WTC11 (cell line): ENCODE results near the gene DLL1. TPM values are rescaled to one million over a fixed set of nuclear protein-coding genes. Genes with fewer than 3 reads are reported as not detected.

Experiments
- ATAC-seq: fragments of 200-7000 bp; cut with Tn5 transposase; 2 replicates; pipeline ENCODE4 v1.10.0; 2021; ENCODE audit warnings: mild to moderate bottlenecking, moderate library complexity
- CTCF ChIA-PET: fragments of 300-600 bp; sonication (Branson Sonifier 250); formaldehyde crosslinking; loops from one replicate; lab custom pipeline; 2021; ENCODE audit warnings: antibody characterized with exemption; lab: Charles Lee
- POLR2A ChIA-PET: fragments of 350-600 bp; sonication (Branson Sonifier 250); formaldehyde crosslinking; loops from one replicate; lab custom pipeline; 2021; ENCODE audit warnings: antibody characterized with exemption; lab: Charles Lee
- DNase-seq: peaks from one replicate; pipeline ENCODE4 v3.0.0; 2021; ENCODE audit warnings: low spot score
- H3K27ac Mint-ChIP-seq: 2 replicates; pipeline ENCODE4 v1.8.0; 2021; ENCODE audit warnings: mixed read lengths
- H3K27me3 Mint-ChIP-seq: 2 replicates; pipeline ENCODE4 v1.8.0; 2021; ENCODE audit warnings: low read depth, mild to moderate bottlenecking, moderate library complexity, mixed read lengths
- H3K36me3 Mint-ChIP-seq: 2 replicates; pipeline ENCODE4 v1.8.0; 2021; ENCODE audit warnings: mixed read lengths
- H3K4me1 Mint-ChIP-seq: 2 replicates; pipeline ENCODE4 v1.8.0; 2022; ENCODE audit warnings: mixed read lengths
- H3K4me3 Mint-ChIP-seq: 2 replicates; pipeline ENCODE4 v1.8.0; 2021; ENCODE audit warnings: mild to moderate bottlenecking, moderate library complexity, mixed read lengths
- H3K9me3 Mint-ChIP-seq: 2 replicates; pipeline ENCODE4 v1.8.0; 2021; ENCODE audit warnings: mixed read lengths
- AR ChIP-seq: fragments of 250-450 bp; sonication (Bioruptor Pico); IDR thresholded peaks from 2 replicates; pipeline ENCODE4 v1.9.0; 2021; ENCODE audit warnings: mild to moderate bottlenecking
- ATF6 ChIP-seq: sonication (generic); formaldehyde crosslinking; IDR thresholded peaks from 2 replicates; pipeline ENCODE4 v1.8.1; 2023; ENCODE audit warnings: mild to moderate bottlenecking, missing genetic modification reagents
- CBFB ChIP-seq: sonication (generic); formaldehyde crosslinking; IDR thresholded peaks from 2 replicates; pipeline ENCODE4 v1.8.1; 2022; ENCODE audit warnings: mild to moderate bottlenecking, low read depth, missing genetic modification reagents
- CDX4 ChIP-seq: fragments of 250-450 bp; sonication (Bioruptor Pico); IDR thresholded peaks from 2 replicates; pipeline ENCODE4 v1.9.0; 2021; ENCODE audit warnings: moderate library complexity, mild to moderate bottlenecking, inconsistent platforms, borderline replicate concordance
- E2F1 ChIP-seq: sonication (generic); formaldehyde crosslinking; IDR thresholded peaks from 2 replicates; pipeline ENCODE4 v1.8.0; 2022; ENCODE audit warnings: mild to moderate bottlenecking, missing genetic modification reagents
- ERG ChIP-seq: fragments of 250-450 bp; sonication (Bioruptor Pico); IDR thresholded peaks from 2 replicates; pipeline ENCODE4 v1.8.0; 2021; ENCODE audit warnings: mild to moderate bottlenecking
- FOXJ3 ChIP-seq: sonication (generic); formaldehyde crosslinking; IDR thresholded peaks from 2 replicates; pipeline ENCODE4 v1.9.0; 2021; ENCODE audit warnings: missing genetic modification reagents, mild to moderate bottlenecking, borderline replicate concordance
- IRF1 ChIP-seq: sonication (generic); formaldehyde crosslinking; IDR thresholded peaks from 2 replicates; pipeline ENCODE4 v1.8.0; 2023; ENCODE audit warnings: missing genetic modification reagents
- NFYB ChIP-seq: sonication (generic); formaldehyde crosslinking; conservative IDR thresholded peaks from 2 replicates; pipeline ENCODE4 v1.8.0; 2022; ENCODE audit warnings: low read depth, missing genetic modification reagents
- PREB ChIP-seq: sonication (generic); formaldehyde crosslinking; IDR thresholded peaks from 2 replicates; pipeline ENCODE4 v1.8.1; 2022; ENCODE audit warnings: mild to moderate bottlenecking, missing genetic modification reagents, moderate library complexity, borderline replicate concordance
- TP53 ChIP-seq: sonication (generic); formaldehyde crosslinking; IDR thresholded peaks from 2 replicates; pipeline ENCODE4 v1.8.1; 2023; ENCODE audit warnings: mild to moderate bottlenecking, missing genetic modification reagents
- ZNF121 ChIP-seq: sonication (generic); formaldehyde crosslinking; IDR thresholded peaks from 2 replicates; pipeline ENCODE4 v1.8.0; 2023; ENCODE audit warnings: missing genetic modification reagents
- ZNF423 ChIP-seq: fragments of 250-450 bp; sonication (Bioruptor Pico); IDR thresholded peaks from 2 replicates; pipeline ENCODE4 v2.1.2; 2022; ENCODE audit warnings: mild to moderate bottlenecking, moderate library complexity
- total RNA-seq: library from RNA; stranded (reverse); gene quantifications from 3 replicates; pipeline ENCODE4 v1.2.3, GENCODE V29; 2021

The DLL1 gene
- total RNA-seq, 1 experiment from 2014 or later, result 25.3 TPM

- no peak for TF ChIP-seq E2F1
Observed at GRCh38 chr6:170276369-170277057, 14.4 kb downstream of the DLL1 start (continued).

GRCh38 chr6:170274713-170275560 is 15.9 kb downstream of the DLL1 start:
- Mint-ChIP-seq H3K9me3 (no peaks in the 10 kb centered on the region), H3K27me3 (peaks cover 16% of the 10 kb centered on the region), H3K4me3 (no peak overlapping the region), H3K27ac (no peak overlapping the region), H3K4me1 (peaks cover 15% of the 10 kb centered on the region), H3K36me3 (no peaks in the 10 kb centered on the region)
- TF ChIP-seq ZNF121 (CRISPR knock-in tag), result no peak
- no peak for TF ChIP-seq ERG (CRISPR knock-in tag)
- no peak for ATAC-seq
- CTCF ChIA-PET, result no interaction called here
- POLR2A ChIA-PET, result no interaction called here
- DNase-seq, result no peak

- Mint-ChIP-seq H3K4me3 (no peak overlapping the region), H3K36me3 (no peaks in the 10 kb centered on the region), H3K9me3 (no peaks in the 10 kb centered on the region), H3K27me3 (peaks cover 3% of the 10 kb centered on the region), H3K27ac (no peak overlapping the region), H3K4me1 (peaks cover 12% of the 10 kb centered on the region)
- no peak for ATAC-seq
- TF ChIP-seq FOXJ3 (CRISPR knock-in tag) (no peak), ZNF423 (CRISPR knock-in tag) (no peak), AR (CRISPR knock-in tag) (no peak), CDX4 (CRISPR knock-in tag) (no peak), ZNF121 (CRISPR knock-in tag) (no peak), TP53 (CRISPR knock-in tag) (no peak), ATF6 (CRISPR knock-in tag) (no peak), IRF1 (CRISPR knock-in tag) (no peak), PREB (no peak), CBFB (CRISPR knock-in tag) (no peak), NFYB (CRISPR knock-in tag) (no peak)
- TF ChIP-seq, all 79 proteins: peak for 0
- no peak for DNase-seq
- ChIA-PET POLR2A (no interaction called here), CTCF (no interaction called here)
Observed at GRCh38 chr6:170273681-170274080, 17.2 kb downstream of the DLL1 start.
